NB4 (cell line): ENCODE measurements around the gene DNAJC7.

Experiments used
- DNase-seq: peaks from one replicate; pipeline ENCODE4 v3.0.0; 2010; ENCODE audit warnings: low read depth
- H3K4me3 ChIP-seq: one replicate; pipeline ENCODE4 v1.5.1; 2011; ENCODE audit warnings: mild to moderate bottlenecking, low read depth, low read length, moderate library complexity
- CTCF ChIP-seq: IDR thresholded peaks from one replicate; pipeline ENCODE4 v1.5.1; 2012; ENCODE audit warnings: low read depth, low read length
- MAX ChIP-seq: IDR thresholded peaks from 2 replicates; pipeline ENCODE4 v1.6.1; 2011; ENCODE audit warnings: low read depth, low read length
- MYC ChIP-seq: IDR thresholded peaks from 2 replicates; pipeline ENCODE4 v1.6.1; 2011; ENCODE audit warnings: low read depth, low read length
- POLR2A ChIP-seq: IDR thresholded peaks from 2 replicates; pipeline ENCODE4 v1.6.1; 2011; ENCODE audit warnings: mild to moderate bottlenecking; ENCODE audit not compliant: insufficient read length; ENCODE audit errors: extremely low read depth

The DNAJC7 gene

GRCh38 chr17:42016941-42017865 is at the start of gene DNAJC7:
Gene DNAJC7, minus strand, starts transcription at chr17:42017439. Its CDS starts 23 bp downstream, at chr17:42017416.
- TF ChIP-seq CTCF, result no peak
- peak; percentile 89 for TF ChIP-seq MYC
- peak; percentile 69 for TF ChIP-seq MAX
- TF ChIP-seq POLR2A, result peak; percentile 79
- H3K4me3 ChIP-seq, result peak within 1 kb of the TSS; percentile 75
- peak; percentile 95 for DNase-seq

- DNase-seq, result peak; percentile 44
- no peak for TF ChIP-seq POLR2A
- TF ChIP-seq CTCF, result no peak
- TF ChIP-seq MYC, result no peak
- TF ChIP-seq MAX, result no peak
These were observed 48.0 kb upstream of the DNAJC7 start for GRCh38 chr17:42065201-42065600.

GRCh38 chr17:42062681-42063080 is 45.4 kb upstream of the DNAJC7 start:
- DNase-seq, result no peak
- TF ChIP-seq POLR2A (no peak), CTCF (no peak), MAX (no peak), MYC (no peak)
- H3K4me3 ChIP-seq, result no peak overlapping the region

More at GRCh38 chr17:42065201-42065600, 48.0 kb upstream of the DNAJC7 start:
- H3K4me3 ChIP-seq, result no peak overlapping the region

- no peak for DNase-seq
- no peak overlapping the region for H3K4me3 ChIP-seq
- no peak for TF ChIP-seq CTCF
- no peak for TF ChIP-seq POLR2A
- TF ChIP-seq MAX, result no peak
- no peak for TF ChIP-seq MYC
These were observed 44.6 kb upstream of the DNAJC7 start for GRCh38 chr17:42061646-42062487.

GRCh38 chr17:42060231-42060630 is 43.0 kb upstream of the DNAJC7 start:
- no peak for DNase-seq
- H3K4me3 ChIP-seq, result no peak overlapping the region
- TF ChIP-seq MAX (no peak), POLR2A (no peak), MYC (no peak), CTCF (no peak)
